C4-2B (cell line): ENCODE measurements around the gene CACNA2D3.

Experiments used
- ZFX ChIP-seq: fragments of 450-650 bp; IDR thresholded peaks from 2 replicates; pipeline ENCODE4 v1.6.1; 2017
- TF ChIP-seq, protein P1 (sequence below): fragments of 450-650 bp; conservative IDR thresholded peaks from 2 replicates; pipeline ENCODE4 v1.5.1; 2017; ENCODE audit warnings: mild to moderate bottlenecking

DNA sequence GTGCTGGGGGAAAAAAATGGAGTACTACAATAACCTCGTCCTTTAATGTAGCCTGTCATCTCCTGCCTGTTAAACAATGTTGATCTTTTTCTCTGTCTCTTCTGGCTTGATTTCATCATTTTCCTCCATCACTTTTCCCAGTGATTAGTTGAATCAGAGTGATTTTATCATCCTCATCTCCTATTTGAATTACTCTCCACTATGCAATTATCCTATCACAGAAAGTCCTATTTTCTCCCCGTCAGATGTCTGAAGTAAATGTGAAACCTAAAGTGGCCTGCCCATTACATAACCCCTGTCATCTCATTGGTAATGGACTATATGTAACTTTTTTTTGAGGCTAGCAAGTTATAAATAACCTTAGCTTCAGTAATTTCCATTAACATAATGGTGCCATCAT is 201.8 kb downstream of the CACNA2D3 start:
- TF ChIP-seq, protein P1, sequence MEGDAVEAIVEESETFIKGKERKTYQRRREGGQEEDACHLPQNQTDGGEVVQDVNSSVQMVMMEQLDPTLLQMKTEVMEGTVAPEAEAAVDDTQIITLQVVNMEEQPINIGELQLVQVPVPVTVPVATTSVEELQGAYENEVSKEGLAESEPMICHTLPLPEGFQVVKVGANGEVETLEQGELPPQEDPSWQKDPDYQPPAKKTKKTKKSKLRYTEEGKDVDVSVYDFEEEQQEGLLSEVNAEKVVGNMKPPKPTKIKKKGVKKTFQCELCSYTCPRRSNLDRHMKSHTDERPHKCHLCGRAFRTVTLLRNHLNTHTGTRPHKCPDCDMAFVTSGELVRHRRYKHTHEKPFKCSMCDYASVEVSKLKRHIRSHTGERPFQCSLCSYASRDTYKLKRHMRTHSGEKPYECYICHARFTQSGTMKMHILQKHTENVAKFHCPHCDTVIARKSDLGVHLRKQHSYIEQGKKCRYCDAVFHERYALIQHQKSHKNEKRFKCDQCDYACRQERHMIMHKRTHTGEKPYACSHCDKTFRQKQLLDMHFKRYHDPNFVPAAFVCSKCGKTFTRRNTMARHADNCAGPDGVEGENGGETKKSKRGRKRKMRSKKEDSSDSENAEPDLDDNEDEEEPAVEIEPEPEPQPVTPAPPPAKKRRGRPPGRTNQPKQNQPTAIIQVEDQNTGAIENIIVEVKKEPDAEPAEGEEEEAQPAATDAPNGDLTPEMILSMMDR, result no peak
- TF ChIP-seq ZFX, result no peak
